ENCODE results near the gene STK10.

DNA sequence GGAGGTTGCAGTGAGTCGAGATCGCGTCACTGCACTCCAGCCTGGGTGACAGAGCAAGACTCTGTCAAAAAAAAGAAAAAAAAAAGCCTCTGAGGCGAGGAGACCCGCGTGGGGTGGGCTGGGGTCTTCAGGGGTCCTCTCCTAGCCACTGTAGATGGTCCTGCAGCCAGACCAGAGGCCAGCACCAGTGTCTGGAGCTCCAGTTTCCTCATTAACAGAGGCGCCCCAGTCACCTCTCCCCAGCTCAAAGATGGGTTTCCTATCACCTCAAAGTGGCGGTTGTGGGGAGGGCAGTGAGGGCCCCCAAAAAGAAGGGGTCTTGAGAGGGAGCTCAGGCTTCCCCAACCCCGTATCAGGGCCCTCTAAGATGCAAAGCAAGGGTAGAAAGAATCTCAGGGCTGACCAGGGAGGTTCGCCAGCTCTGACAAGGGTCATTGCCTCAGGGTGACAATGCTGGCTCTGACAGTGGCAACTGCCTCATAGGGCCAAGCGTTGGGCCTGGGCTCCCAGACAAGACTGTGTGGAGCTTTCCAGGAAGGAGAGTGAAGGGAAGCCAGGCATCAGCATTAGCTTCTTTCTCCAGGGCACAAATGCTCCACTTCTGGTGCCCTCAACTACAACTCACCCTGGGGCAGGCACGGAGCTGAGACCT lies 15.0 kb downstream of the STK10 start:
- TF ChIP-seq, protein P1, sequence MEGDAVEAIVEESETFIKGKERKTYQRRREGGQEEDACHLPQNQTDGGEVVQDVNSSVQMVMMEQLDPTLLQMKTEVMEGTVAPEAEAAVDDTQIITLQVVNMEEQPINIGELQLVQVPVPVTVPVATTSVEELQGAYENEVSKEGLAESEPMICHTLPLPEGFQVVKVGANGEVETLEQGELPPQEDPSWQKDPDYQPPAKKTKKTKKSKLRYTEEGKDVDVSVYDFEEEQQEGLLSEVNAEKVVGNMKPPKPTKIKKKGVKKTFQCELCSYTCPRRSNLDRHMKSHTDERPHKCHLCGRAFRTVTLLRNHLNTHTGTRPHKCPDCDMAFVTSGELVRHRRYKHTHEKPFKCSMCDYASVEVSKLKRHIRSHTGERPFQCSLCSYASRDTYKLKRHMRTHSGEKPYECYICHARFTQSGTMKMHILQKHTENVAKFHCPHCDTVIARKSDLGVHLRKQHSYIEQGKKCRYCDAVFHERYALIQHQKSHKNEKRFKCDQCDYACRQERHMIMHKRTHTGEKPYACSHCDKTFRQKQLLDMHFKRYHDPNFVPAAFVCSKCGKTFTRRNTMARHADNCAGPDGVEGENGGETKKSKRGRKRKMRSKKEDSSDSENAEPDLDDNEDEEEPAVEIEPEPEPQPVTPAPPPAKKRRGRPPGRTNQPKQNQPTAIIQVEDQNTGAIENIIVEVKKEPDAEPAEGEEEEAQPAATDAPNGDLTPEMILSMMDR (conservative IDR thresholded peaks at IDR 0.05 in 1 of 2, IDR thresholded peaks at IDR 0.05 in 1 of 2; ENCODE audit: extremely low read depth in 1 of 2, insufficient read depth in 1 of 2, low read depth in 1 of 2, low read length in 2 of 2), result no peak
- no peak for TF ChIP-seq EZH2 (IDR thresholded peaks at IDR 0.05; ENCODE audit: borderline replicate concordance, low read length)
